Activated B cell treated with CpG ODN at 0.5 μM for 24 hours (primary cell): Measurements from ENCODE around the gene PHACTR4. TPM values are rescaled to one million over a fixed set of nuclear protein-coding genes. Genes with fewer than 3 reads are reported as not detected.
A peak's percentile ranks its signal among the peaks of the same experiment; 100 is the strongest.

Source experiments
- ATAC-seq: fragments of 200-7000 bp; cut with Tn5 transposase; one replicate; pipeline ENCODE4 v1.10.0; 2021; ENCODE audit warnings: low read depth, mild to moderate bottlenecking, moderate library complexity
- CTCF ChIA-PET: fragments of 350-600 bp; sonication (Branson Sonifier 250); formaldehyde crosslinking; loops from one replicate; lab custom pipeline; 2021; ENCODE audit warnings: antibody characterized with exemption; lab: Charles Lee
- POLR2A ChIA-PET: fragments of 350-600 bp; sonication (Branson Sonifier 250); formaldehyde crosslinking; loops from one replicate; lab custom pipeline; 2021; ENCODE audit warnings: antibody characterized with exemption; lab: Charles Lee
- DNase-seq: peaks from one replicate; pipeline ENCODE4 v3.0.0; 2022
- H3K27ac Mint-ChIP-seq: one replicate; pipeline ENCODE4 v1.8.0; 2020; ENCODE audit warnings: mixed read lengths
- H3K27me3 Mint-ChIP-seq: one replicate; pipeline ENCODE4 v1.8.0; 2021; ENCODE audit warnings: mixed read lengths
- H3K36me3 Mint-ChIP-seq: one replicate; pipeline ENCODE4 v1.8.0; 2021; ENCODE audit warnings: low read depth, mixed read lengths
- H3K4me1 Mint-ChIP-seq: one replicate; pipeline ENCODE4 v1.8.0; 2021; ENCODE audit warnings: mixed read lengths
- H3K4me3 Mint-ChIP-seq: one replicate; pipeline ENCODE4 v1.8.0; 2020; ENCODE audit warnings: mild to moderate bottlenecking, mixed read lengths
- H3K9me3 Mint-ChIP-seq: one replicate; pipeline ENCODE4 v1.8.0; 2020; ENCODE audit warnings: mixed read lengths
- intact Hi-C: fragments of 100-400 bp; cut with micrococcal nuclease; formaldehyde crosslinking; loops from one replicate; pipeline ENCODE4 v1.15.1; 2024
- total RNA-seq: library from RNA; stranded (reverse); gene quantifications from 2 replicates; pipeline ENCODE4 v1.2.3, GENCODE V29; 2022
- TF ChIP-seq, protein P1 (sequence below): fragments of 200-600 bp; IDR thresholded peaks from one replicate; pipeline ENCODE4 v1.8.0; 2022; ENCODE audit warnings: antibody characterized with exemption, mild to moderate bottlenecking

The PHACTR4 gene
- total RNA-seq, 1 donor from 2014 or later, result 31.5 TPM

DNA sequence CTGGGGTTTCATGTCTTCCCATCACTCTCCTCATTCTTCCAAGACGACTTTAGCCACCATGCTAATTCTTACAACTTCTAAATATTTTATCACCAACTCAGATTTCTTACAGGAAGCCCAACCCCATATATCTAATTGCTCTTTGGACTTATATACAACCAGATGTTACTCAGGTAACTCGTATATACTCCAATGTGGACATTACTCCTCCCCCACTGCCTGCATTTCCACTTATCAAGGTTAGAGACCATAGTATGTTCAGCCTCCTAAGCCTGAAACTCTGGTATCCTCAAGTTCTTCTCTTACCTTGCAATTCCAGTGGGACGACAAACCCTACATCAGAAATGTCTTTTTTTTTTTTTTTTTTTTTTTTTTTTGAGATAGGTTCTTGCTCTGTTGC is 133.6 kb downstream of the PHACTR4 start:
- intact Hi-C loops, result no loop called here
- Mint-ChIP-seq H3K9me3 (no peaks in the 10 kb centered on the region), H3K4me1 (peaks cover 13% of the 10 kb centered on the region), H3K27ac (no peak overlapping the region), H3K36me3 (peaks cover 33% of the 10 kb centered on the region), H3K4me3 (no peak overlapping the region), H3K27me3 (no peaks in the 10 kb centered on the region)
- CTCF ChIA-PET, result no interaction called here
- DNase-seq, result no peak
- ATAC-seq, result no peak
- POLR2A ChIA-PET, result no interaction called here
- TF ChIP-seq, protein P1, sequence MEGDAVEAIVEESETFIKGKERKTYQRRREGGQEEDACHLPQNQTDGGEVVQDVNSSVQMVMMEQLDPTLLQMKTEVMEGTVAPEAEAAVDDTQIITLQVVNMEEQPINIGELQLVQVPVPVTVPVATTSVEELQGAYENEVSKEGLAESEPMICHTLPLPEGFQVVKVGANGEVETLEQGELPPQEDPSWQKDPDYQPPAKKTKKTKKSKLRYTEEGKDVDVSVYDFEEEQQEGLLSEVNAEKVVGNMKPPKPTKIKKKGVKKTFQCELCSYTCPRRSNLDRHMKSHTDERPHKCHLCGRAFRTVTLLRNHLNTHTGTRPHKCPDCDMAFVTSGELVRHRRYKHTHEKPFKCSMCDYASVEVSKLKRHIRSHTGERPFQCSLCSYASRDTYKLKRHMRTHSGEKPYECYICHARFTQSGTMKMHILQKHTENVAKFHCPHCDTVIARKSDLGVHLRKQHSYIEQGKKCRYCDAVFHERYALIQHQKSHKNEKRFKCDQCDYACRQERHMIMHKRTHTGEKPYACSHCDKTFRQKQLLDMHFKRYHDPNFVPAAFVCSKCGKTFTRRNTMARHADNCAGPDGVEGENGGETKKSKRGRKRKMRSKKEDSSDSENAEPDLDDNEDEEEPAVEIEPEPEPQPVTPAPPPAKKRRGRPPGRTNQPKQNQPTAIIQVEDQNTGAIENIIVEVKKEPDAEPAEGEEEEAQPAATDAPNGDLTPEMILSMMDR, result no peak

DNA sequence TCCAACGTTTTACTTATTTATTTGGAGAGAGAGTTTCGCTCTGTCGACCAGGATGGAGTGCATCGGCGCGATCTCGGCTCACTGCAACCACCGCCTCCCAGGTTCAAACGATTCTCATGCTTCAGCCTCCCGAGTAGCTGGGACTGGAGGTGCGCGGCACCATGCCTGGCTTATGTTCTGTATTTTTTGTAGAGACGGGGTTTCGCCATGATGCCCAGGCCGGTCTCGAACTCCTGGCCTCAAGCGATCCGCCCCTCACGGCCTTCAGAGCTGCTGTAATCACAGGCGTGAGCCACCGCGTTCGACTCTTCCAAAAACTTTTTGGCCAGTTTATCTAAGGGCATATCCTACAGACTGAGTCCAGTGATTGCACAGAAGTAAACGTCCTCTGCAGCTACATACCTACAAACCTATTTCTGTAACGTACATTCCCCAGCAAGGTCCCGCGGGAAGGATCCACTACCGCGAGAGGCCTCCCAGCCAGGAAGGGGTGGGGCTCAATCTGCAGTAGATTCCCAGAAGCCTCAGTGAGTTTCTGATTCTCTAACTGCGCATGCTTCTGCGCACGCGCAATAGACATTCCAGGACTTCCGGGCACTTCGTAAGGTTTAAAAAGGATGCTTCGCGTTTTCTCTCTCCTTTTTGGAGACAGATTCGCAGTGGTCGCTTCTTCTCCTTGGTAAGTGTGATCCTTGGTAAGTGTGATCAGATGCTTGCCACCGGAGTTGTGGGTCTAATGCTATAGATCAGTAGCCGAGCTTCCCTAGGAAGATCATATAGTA is 136.1 kb downstream of the PHACTR4 start, which contains the start of gene RCC1:
Gene RCC1 (plus strand): TSS at position 638 of the 782 bp plus-strand sequence. CDS start 23,824 bp downstream, outside the sequence.
- TF ChIP-seq, protein P1, result no peak
- POLR2A ChIA-PET, result interaction anchor here (0.5 to 10.6 kb wide), 37 partner anchors 11 to 1253 kb away, joined by 3 to 190 read pairs (median 6); partner anchors contain the start of genes ATP5IF1, EPB41, GMEB1 and MED18
- CTCF ChIA-PET, result interaction anchor here (1.2 kb wide), 1 partner anchor 231 kb away, joined by 3 read pairs; the partner anchor contains the start of gene YTHDF2
- Mint-ChIP-seq H3K27ac (peak within 1 kb of the TSS; percentile 98), H3K4me3 (peak within 1 kb of the TSS; percentile 98), H3K27me3 (no peaks in the 10 kb centered on the region), H3K4me1 (peaks cover 38% of the 10 kb centered on the region), H3K9me3 (no peaks in the 10 kb centered on the region), H3K36me3 (peaks cover 52% of the 10 kb centered on the region)
- DNase-seq (peak; percentile 82), ATAC-seq (peak; percentile 87)
- intact Hi-C loops, result loop anchor here (1.0 to 5.0 kb wide), 11 partner anchors 13 to 675 kb away; partner anchors contain the start of genes EYA3, GMEB1, MED18 and PHACTR4

DNA sequence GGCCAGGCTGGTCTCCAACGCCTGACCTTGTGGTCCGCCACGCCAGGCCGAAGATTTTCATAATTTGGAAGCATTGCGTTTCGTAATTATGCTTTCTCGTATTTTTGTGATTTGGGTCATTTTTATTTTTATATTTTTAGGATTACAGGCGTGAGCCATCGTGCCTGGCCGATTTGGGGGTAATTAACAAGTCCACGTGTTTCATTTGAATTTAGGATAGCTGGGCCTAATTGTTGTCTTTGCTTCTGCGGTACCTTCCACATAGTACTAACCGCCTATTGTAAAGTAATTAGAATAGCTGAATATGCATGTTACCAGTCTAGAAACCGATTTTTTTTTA is 137.3 kb downstream of the PHACTR4 start:
- ATAC-seq (no peak), DNase-seq (no peak)
- H3K27ac Mint-ChIP-seq, result peak overlapping the region; percentile 98
- H3K9me3 Mint-ChIP-seq, result no peaks in the 10 kb centered on the region
- H3K4me3 Mint-ChIP-seq, result peak overlapping the region; percentile 98
- H3K4me1 Mint-ChIP-seq, result peaks cover 44% of the 10 kb centered on the region
- POLR2A ChIA-PET, result interaction anchor here (0.6 to 10.6 kb wide), 19 partner anchors 10 to 1641 kb away, joined by 3 to 190 read pairs (median 16); partner anchors contain the start of genes ATP5IF1, GMEB1, MED18 and PHACTR4
- TF ChIP-seq, protein P1, result no peak
- CTCF ChIA-PET, result interaction anchor here (1.0 to 2.6 kb wide), 2 partner anchors 11 to 75 kb away, joined by 3 to 13 read pairs; no protein-coding TSS in a partner anchor
- intact Hi-C loops, result loop anchor here (1.0 to 5.0 kb wide), 5 partner anchors 11 to 674 kb away; partner anchors contain the start of genes EYA3 and SRSF4
- peaks cover 63% of the 10 kb centered on the region for H3K36me3 Mint-ChIP-seq
- H3K27me3 Mint-ChIP-seq, result no peaks in the 10 kb centered on the region

DNA sequence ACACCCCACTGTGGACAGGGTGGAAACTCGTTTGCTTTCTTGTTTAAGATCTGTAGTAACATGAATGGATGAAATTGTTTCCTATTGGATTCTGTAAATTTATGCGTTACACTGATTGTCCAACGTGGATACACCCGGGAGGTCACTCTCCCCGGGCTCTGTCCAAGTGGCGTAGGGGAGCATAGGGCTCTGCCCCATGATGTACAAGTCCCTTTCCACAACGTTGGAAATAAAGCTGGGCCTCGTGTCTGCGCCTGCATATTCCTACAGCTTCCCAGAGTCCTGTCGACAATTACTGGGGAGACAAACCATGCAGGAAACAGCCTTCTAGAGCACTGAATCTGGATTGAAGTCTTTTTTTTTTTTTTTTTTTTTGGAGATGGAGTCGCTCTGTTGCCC is 137.7 kb downstream of the PHACTR4 start:
- Mint-ChIP-seq H3K27ac (peak overlapping the region; percentile 98), H3K27me3 (no peaks in the 10 kb centered on the region), H3K4me1 (peaks cover 47% of the 10 kb centered on the region), H3K9me3 (no peaks in the 10 kb centered on the region), H3K4me3 (peak overlapping the region; percentile 98), H3K36me3 (peaks cover 66% of the 10 kb centered on the region)
- DNase-seq, result no peak
- ChIA-PET CTCF (interaction anchor here (1.0 to 2.6 kb wide), 2 partner anchors 11 to 75 kb away, joined by 3 to 13 read pairs; no protein-coding TSS in a partner anchor), POLR2A (interaction anchor here (0.6 to 10.6 kb wide), 19 partner anchors 9 to 1642 kb away, joined by 3 to 190 read pairs (median 16); partner anchors contain the start of genes ATP5IF1, GMEB1, MED18 and PHACTR4)
- intact Hi-C loops, result loop anchor here (2.0 to 5.0 kb wide), 3 partner anchors 260 to 674 kb away; partner anchors contain the start of genes EYA3 and SRSF4
- TF ChIP-seq, protein P1, result no peak
- no peak for ATAC-seq
